Stimulated activated CD4-positive, alpha-beta T cell treated with anti-CD3 and anti-CD28 coated beads, Interleukin-4, amount 100 ng/mL, for 4 hours (primary cell): ENCODE measurements around the gene SSR4.

Source experiments
- DNase-seq, 2 experiments: peaks; one replicate each; pipeline ENCODE4 v3.0.0-alpha.2; 2020

SSR4 gene

DNA sequence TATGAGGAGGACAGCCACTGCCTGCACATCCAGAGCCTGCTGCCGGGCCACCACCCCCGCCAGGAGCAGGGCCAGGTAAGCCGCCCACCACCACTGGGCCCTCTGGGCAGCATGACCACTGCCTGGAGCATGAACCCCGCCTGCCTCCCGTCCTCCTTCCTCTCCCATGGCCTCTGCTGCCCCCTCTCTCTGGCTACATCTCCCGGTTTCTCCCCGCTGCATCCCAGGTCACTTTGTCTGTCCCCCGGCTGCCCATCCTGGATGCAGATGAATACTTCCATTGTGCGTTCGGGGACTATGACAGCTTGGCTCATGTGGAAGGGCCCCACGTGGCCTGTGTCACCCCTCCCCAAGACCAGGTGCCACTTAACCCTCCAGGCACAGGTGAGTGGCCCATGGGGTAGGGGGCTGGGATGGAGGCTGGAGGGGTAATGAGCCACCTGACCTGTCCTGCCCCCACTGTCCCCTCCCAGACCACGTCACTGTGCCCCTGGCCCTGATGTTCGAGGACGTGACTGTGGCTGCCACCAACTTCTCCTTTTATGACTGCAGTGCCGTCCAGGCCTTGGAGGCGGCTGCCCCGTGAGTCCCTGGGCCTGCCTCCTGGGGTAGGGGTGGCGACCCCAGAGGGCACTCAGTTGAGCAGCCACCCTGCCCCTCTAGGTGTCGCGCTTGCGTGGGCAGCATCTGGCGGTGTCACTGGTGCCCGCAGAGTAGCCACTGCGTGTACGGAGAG, 24.4 kb upstream of the SSR4 start:
- DNase-seq = no peak

DNA sequence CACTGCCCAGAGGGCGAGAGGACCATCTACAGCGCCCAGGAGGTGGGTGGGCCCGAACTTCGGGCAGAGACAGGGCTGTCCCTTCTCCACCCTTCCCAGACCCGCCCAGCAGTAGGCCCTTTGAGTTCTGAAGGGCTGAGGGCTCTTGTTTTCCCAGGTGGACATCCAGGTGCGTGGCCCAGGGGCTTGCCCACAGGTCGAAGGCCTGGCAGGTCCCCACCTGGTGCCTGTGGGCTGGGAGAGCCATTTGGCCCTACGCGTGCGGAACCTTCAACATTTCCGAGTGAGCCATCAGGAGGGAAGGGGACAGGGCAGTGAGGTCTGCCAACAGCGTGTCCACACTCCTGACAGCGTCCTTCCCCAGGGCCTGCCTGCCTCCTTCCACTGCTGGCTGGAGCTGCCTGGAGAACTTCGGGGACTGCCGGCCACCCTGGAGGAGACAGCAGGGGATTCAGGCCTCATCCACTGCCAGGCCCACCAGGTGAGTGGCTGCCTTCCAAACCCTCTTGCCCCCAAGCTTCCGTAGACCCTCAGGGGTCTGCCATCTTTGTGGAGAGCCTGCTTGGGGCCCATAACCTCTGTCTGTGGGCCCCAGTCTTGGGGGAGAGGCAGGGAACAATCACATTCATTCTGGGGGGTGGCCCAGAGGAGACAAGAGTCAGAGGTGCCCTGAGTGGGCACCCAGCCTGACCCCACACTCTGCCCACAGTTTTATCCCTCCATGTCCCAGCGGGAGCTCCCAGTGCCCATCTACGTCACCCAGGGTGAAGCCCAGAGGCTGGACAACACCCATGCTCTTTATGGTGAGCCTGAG, 23.7 kb upstream of the SSR4 start:
- no peak for DNase-seq

DNA sequence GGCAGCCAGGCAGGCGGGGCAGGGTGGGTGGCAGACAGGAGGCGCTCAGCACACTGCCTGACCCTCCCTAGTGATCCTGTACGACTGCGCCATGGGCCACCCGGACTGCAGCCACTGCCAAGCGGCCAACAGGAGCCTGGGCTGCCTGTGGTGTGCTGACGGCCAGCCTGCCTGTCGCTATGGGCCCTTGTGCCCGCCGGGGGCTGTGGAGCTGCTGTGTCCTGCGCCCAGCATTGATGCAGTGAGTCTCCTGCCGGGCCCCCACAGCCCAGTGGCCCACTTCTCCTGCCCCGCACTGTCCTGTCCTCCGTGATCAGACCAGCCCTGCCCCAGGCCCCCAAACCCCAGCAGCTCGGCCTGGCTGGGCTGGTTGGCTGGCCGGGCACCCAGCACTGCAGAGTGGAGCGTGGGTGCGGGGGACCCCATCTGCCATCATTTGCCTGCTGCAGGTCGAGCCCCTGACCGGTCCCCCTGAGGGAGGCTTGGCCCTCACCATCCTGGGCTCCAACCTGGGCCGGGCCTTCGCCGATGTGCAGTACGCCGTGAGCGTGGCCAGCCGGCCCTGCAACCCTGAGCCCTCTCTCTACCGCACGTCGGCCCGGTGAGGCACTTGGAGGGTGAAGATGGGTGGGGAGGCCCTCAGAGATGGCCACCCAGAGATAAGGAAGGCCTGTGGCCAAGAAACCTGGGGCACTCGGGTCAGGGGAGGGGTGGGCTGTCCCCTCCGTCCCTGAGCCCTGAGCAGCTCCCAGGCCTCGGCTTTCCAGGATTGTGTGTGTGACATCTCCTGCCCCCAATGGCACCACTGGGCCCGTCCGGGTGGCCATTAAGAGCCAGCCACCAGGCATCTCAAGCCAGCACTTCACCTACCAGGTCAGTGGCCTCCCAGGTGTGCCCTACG, 22.8 kb upstream of the SSR4 start:
- no peak for DNase-seq

DNA sequence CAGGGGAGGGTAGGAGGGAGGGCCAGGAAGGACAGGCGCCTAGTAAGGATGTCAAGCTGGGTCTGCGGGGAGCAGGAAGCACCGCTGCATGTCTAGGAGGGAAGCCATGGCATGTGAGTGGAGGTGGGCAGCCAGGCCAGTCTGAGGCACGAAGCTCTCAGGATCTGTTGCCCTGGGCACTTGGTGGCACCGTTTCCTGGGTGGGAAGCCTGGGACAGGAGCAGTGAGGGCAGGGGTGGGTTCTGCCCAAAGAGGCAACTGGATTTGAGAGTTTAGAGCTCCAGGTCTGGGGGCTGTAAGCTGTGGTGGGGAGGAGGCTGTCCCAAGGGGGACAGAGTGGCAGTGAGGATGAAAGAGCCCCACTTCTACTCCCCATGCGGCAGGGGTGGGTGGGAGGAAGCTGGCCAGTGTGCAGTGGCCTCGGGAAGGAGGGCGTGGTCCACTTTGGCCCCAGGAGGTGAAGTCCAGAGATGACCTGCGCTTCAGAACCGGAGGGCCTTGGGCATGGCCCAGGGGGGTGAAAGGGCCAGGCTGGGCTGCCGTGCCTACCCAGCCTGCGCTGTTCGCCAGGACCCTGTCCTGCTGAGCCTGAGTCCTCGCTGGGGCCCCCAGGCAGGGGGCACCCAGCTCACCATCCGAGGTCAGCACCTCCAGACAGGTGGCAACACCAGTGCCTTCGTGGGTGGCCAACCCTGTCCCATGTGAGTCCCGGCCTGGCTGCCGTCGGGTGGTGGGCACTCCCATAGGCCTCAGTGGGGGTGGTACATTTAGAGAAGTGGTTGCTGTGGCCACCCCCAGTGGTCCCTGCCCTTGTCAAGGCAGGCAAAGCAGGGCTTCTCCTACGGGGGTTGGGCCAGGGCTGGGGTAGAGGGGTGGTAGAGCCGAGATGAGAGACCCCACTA, 21.9 kb upstream of the SSR4 start:
- DNase-seq = no peak

DNA sequence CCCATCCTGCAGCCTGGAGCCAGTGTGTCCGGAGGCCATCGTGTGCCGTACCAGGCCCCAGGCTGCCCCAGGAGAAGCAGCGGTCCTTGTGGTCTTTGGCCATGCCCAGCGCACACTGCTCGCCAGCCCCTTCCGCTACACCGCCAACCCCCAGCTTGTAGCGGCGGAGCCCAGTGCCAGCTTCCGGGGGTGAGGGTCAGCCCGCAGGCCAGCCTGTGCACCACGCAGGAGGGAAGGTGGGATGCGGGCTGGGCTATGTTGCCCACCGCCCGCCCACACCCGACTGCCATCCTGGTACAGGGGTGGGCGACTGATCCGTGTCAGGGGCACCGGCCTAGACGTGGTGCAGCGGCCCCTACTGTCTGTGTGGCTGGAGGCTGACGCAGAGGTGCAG, 21.3 kb upstream of the SSR4 start:
- no peak for DNase-seq

DNA sequence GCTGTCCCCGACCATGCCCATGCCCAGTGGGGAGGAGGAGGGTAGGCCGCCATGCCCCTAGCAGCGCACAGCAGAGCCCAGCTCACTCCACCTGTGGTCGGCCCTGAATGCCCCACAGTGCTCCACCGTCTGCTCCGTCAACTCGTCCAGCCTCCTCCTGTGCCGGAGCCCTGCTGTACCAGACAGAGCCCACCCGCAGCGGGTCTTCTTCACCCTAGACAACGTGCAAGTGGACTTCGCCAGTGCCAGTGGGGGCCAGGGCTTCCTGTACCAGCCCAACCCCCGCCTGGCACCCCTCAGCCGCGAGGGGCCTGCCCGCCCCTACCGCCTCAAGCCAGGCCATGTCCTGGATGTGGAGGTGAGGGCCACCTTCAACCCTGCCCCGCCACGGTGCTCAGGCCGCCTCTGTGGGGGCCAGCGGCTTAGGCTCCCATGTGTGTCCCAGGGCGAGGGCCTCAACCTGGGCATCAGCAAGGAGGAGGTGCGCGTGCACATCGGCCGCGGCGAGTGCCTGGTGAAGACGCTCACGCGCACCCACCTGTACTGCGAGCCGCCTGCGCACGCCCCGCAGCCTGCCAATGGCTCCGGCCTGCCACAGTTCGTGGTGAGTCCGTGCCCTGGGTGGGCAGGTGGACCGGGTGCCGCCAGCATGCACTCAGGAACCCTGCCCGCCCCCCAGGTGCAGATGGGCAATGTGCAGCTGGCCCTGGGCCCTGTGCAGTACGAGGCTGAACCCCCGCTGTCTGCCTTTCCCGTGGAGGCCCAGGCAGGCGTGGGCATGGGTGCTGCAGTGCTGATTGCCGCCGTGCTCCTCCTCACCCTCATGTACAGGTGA, 20.5 kb upstream of the SSR4 start:
- DNase-seq = no peak

DNA sequence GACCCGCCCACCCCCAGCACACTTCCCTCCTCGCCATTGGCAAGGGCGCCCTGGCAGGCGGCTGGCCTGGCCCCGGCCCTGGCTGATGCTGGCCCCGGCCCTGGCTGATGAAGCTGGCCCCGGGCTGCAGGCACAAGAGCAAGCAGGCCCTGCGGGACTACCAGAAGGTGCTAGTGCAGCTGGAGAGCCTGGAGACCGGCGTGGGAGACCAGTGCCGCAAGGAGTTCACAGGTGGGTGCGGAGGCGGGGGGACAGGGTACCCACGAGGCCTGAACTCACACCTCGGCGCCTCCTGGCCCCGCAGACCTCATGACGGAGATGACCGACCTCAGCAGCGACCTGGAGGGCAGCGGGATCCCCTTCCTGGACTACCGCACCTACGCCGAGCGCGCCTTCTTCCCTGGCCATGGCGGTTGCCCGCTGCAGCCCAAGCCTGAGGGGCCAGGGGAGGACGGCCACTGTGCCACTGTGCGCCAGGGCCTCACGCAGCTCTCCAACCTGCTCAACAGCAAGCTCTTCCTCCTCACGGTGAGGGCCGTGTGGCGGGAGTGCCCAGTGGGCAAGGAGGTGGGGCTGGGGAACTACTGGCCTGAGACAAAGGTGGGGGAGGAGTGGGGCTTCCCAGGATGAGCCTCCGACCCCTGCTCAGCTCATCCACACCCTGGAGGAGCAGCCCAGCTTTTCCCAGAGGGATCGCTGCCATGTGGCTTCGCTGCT, 19.7 kb upstream of the SSR4 start:
- DNase-seq = no peak

GRCh38 chrX:153775293-153776119, 19.0 kb upstream of the SSR4 start:
- DNase-seq = no peak

GRCh38 chrX:153776120-153776599, 18.3 kb upstream of the SSR4 start:
- no peak for DNase-seq

DNA sequence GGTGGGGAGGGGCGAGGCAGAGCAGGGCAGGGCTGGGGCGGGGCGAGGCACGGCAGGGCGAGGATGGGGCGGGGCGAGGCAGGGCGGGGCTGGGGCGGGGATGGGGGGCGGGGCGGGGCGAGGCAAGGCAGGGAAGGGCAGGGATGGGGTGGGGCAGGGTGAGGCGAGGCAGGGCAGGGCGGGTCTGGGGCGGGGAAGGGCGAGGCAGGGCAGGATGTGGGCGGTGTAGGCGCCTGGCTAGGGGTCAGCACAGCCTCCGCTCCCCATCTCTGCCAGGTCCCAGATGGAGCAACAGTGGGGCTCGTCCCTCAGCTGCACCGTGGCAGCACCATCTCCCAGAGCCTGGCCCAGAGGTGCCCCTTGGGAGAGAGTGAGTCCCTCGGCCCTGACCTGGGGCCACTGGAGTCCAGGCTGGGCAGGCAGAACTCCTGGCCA, 17.8 kb upstream of the SSR4 start:
- DNase-seq = no peak

GRCh38 chrX:153777261-153778090, 17.0 kb upstream of the SSR4 start:
- no peak for DNase-seq

GRCh38 chrX:153778181-153778580, 16.3 kb upstream of the SSR4 start:
- no peak for DNase-seq

GRCh38 chrX:153778684-153779101, 15.8 kb upstream of the SSR4 start:
- DNase-seq = no peak

GRCh38 chrX:153779891-153780677, 14.4 kb upstream of the SSR4 start:
- DNase-seq = no peak

DNA sequence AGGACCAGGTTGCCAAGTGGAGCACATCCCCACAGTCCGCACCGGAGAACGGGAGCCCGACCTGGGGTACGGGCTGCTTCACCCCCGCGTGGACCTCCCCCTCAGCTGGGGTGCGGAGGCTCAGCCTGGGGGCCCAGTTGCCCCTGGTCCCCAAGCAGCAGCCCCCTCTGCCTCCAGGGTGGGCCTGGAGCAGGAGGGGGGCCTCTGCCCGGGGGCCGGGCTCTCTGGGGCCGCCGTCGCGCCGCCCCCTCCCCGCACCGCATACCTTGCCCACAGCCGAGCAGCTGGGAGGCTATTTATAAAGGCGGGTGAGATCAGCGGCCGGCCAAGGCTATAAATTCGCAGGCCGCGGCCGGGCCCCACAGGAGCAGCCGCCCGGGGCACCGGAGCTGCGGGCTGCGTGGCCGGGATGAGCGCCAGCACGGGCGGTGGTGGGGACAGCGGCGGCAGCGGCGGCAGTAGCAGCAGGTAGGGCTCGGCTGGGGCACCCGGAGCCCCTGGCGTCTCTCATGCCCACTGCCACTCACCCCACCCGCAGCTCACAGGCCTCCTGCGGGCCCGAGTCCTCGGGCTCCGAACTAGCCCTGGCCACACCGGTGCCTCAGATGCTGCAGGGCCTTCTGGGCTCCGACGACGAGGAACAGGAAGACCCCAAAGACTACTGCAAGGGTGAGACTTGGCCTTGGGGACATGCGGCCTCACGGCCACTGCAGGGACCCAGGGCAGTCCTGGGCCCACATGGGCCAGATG, 13.6 kb upstream of the SSR4 start, which contains the start of gene SRPK3:
Gene SRPK3 (plus strand): TSS at position 364 of the 750 bp plus-strand sequence. CDS start 46 bp downstream, at position 410.
- DNase-seq = no peak

DNA sequence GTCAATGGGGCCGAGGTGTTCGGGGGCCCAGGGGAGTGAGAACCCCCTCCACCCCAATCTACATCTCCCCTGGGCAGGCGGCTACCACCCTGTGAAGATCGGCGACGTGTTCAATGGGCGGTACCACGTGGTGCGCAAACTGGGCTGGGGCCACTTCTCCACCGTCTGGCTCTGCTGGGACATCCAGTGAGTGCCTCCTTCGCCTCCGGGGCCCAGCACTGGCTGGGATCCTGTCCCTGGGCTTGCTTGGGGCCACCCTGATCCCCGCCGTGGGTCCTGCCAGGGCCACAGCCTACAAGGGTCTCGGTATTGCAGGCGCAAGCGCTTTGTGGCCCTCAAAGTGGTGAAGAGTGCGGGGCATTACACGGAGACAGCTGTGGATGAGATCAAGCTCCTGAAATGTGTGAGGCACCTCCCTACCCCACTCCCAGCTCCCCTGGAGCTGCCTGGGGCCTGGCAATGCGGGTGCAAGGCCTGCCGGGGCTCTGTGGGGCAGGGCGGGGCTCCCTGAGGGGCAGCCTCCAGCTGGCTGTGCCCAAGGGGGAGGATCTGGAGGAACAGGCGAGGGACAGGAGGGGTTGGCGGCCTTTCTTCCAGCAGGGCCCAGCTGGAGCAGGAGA, 12.9 kb upstream of the SSR4 start:
- no peak for DNase-seq
